HUES64 (cell line): ENCODE results near the gene AGAP1.

Experiments
- H3K27ac ChIP-seq: 2 replicates; pipeline ENCODE4 v1.7.0; 2013; ENCODE audit warnings: low read depth, low read length, inconsistent platforms
- H3K27me3 ChIP-seq: 2 replicates; pipeline ENCODE4 v1.6.1; 2013; ENCODE audit warnings: mild to moderate bottlenecking, low read length; ENCODE audit not compliant: insufficient read depth
- H3K36me3 ChIP-seq: 2 replicates; pipeline ENCODE4 v1.6.1; 2013; ENCODE audit warnings: mild to moderate bottlenecking, low read length; ENCODE audit not compliant: insufficient read depth
- H3K4me1 ChIP-seq: 2 replicates; pipeline ENCODE4 v1.6.1; 2013; ENCODE audit warnings: mild to moderate bottlenecking, low read length, moderate library complexity; ENCODE audit not compliant: insufficient read depth
- H3K4me3 ChIP-seq: 2 replicates; pipeline ENCODE4 v1.5.1; 2013; ENCODE audit warnings: mild to moderate bottlenecking, low read length, moderate library complexity
- H3K9ac ChIP-seq: 2 replicates; pipeline ENCODE4 v1.6.1; 2013; ENCODE audit warnings: mild to moderate bottlenecking, low read depth, low read length
- H3K9me3 ChIP-seq: 2 replicates; pipeline ENCODE4 v1.6.1; 2013; ENCODE audit warnings: low read depth, low read length; ENCODE audit not compliant: insufficient read depth
- WGBS: fragments of 150-250, 120-280 bp; methylation state at CpG from one replicate; pipeline ENCODE4 v1.1.7; 2013; ENCODE audit warnings: missing lambda C conversion rate; 5-methylcytosine and 5-hydroxymethylcytosine counted together

Gene AGAP1

DNA sequence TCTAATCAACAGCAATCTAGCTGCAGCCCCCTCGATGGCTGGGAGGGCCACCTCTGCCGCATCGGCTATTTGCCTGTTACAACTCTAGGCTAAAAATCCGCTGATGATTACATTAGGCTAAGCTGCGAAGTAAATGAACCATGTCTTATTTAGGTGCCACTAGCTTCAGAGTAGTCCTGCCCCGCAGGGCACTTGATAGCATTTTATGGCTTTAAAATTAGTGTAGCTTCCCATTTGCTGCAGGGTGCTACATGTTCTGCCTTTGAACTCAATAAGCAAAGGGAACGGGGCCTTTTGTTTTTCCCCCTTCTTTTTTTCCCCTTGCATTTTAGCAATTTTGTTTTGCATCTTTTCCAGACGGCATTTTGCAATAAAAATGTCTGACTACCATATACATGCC lies 404.1 kb downstream of the AGAP1 start:
- Histone ChIP-seq H3K9ac (no peak overlapping the region), H3K9me3 (no peaks in the 10 kb centered on the region), H3K36me3 (no peaks in the 10 kb centered on the region), H3K4me1 (no peaks in the 10 kb centered on the region), H3K27me3 (no peaks in the 10 kb centered on the region), H3K27ac (no peak overlapping the region), H3K4me3 (no peak overlapping the region)
- WGBS: 76% methylated on average over 8 of the region's 8 CpGs

DNA sequence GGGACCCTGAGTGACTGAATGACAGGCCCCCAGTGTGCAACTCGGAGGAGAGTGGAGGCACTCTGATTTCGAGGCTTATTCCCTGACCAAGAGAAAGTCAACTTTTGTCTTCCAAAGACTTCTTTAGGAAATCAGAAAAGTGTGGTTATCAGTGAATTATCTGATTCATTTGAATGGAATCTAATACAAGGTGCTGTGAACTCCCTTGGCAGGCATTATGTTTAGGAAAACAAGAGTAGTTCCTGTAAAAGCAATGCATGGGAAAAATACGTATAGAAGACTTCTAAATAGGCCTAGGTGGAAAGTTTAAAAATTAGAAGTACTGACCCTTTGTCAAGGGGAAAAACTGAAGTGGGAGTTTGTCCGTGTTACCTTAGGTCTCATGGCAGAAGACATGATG lies 404.9 kb downstream of the AGAP1 start:
- peaks cover 6% of the 10 kb centered on the region; the same call in 1 of the 2 replicates for H3K4me1 ChIP-seq
- H3K27ac ChIP-seq: no peak overlapping the region
- no peaks in the 10 kb centered on the region for H3K36me3 ChIP-seq
- no peak overlapping the region for H3K9ac ChIP-seq
- H3K9me3 ChIP-seq: no peaks in the 10 kb centered on the region
- no peak overlapping the region for H3K4me3 ChIP-seq
- 90% methylated on average over 4 of the region's 4 CpGs for WGBS
- no peaks in the 10 kb centered on the region for H3K27me3 ChIP-seq

DNA sequence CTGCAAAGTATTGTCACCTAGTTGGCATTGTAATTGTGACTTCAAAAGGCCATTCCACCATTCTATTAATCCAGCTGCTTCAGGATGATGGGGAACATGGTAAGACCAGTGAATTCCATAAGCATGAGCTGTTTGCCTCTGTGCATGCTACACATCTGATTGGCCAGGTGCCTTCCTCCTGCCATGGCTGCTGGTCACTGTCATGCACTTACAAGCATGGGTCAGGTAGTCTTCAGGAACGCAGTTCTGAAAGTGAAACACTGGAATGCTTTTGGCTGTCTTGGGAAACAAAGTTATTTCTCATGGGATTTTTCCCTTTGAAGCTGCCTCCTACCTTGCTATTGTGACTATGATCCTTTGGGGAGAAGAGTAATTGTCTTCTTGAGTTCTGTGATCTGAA lies 406.8 kb downstream of the AGAP1 start:
- H3K27ac ChIP-seq: no peak overlapping the region
- H3K4me3 ChIP-seq: no peak overlapping the region
- H3K9ac ChIP-seq: no peak overlapping the region
- H3K4me1 ChIP-seq: peaks cover 15% of the 10 kb centered on the region
- 95% methylated on average over 1 of the region's 1 CpG for whole genome bisulfite sequencing
- no peaks in the 10 kb centered on the region for H3K27me3 ChIP-seq
- H3K9me3 ChIP-seq: no peaks in the 10 kb centered on the region
- no peaks in the 10 kb centered on the region for H3K36me3 ChIP-seq

DNA sequence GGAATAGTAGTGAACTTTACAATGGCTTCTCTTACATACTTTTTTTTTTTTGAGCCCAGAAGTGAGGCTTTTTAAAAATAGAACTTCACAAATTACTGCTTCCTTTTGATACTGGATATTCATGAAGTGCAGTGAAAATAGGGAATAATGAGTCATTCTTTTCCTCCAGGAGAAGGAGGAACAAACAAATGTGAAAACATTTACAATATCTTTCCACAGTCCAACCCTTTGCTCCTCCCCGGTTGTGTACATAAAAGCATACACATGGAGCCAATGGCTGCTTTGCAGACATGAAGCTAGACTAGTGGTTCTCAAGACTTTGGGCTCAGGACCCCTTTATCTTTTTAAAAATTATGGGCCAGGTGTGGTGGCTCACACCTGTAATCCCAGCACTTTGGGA lies 407.4 kb downstream of the AGAP1 start:
- H3K4me1 ChIP-seq: peaks cover 15% of the 10 kb centered on the region
- H3K27me3 ChIP-seq: no peaks in the 10 kb centered on the region
- no peak overlapping the region for H3K4me3 ChIP-seq
- H3K36me3 ChIP-seq: no peaks in the 10 kb centered on the region
- H3K27ac ChIP-seq: no peak overlapping the region
- H3K9me3 ChIP-seq: no peaks in the 10 kb centered on the region
- no peak overlapping the region for H3K9ac ChIP-seq
- WGBS: 100% methylated on average over 1 of the region's 1 CpG

DNA sequence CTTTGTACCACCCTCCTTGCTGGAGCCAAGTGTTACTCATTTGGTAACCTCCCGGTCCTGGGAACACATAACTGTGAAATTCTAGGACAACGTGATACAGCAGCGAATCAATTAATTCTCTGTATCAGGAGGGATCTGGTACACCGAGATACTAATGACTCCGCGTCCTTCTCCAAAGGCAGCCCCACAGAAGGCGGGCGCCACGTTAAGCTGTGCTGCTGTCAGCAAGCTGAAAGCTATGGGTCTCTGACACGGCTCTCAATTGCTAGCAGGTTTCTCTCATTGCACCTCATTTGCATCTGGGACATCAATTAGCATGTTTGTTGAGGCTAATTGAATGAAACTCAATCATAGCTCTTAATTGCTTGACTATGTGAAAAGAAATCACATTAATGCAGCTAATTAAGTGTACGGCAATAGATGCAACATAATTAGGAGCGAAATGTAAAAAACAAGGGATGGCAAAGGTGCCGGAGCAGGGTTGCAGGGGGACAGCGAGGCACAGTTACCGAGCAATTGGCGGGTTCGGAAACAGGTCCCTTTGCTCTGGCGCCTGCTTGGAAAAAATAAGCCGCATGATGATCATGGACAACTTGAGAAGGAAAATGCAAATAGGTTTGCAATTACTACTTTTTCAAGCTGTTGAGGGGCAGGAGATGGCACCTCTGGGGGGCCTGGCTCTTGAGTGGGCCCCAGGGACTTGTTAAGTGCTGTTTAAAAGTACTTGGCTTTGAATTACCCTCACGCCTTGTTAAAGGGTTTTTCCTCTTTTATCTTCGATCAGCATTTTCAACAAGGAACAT lies 410.1 kb downstream of the AGAP1 start:
- H3K4me3 ChIP-seq: no peak overlapping the region
- H3K9ac ChIP-seq: no peak overlapping the region
- H3K27me3 ChIP-seq: no peaks in the 10 kb centered on the region
- H3K27ac ChIP-seq: no peak overlapping the region
- WGBS: 32% methylated on average over 20 of the region's 21 CpGs
- H3K4me1 ChIP-seq: peaks cover 15% of the 10 kb centered on the region
- H3K9me3 ChIP-seq: no peaks in the 10 kb centered on the region
- H3K36me3 ChIP-seq: peaks cover 3% of the 10 kb centered on the region

DNA sequence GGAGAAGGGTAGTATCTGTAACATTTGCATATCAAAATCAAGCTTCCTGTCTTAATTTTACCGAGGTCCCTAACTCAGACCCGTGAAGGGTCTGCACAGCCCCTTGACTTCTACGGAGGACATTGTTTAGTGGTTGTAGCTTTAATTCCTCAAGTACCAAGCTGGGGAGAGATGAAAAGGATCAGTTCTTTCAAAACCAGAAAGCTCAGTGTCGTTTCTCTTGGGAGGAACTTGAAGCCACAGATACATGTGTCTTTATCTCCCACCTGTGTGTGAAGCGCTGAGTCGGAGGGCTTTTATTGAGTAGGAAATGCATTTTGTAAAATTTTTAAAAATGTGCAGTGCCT lies 410.7 kb downstream of the AGAP1 start:
- no peak overlapping the region for H3K27ac ChIP-seq
- no peaks in the 10 kb centered on the region for H3K9me3 ChIP-seq
- no peak overlapping the region for H3K4me3 ChIP-seq
- H3K27me3 ChIP-seq: no peaks in the 10 kb centered on the region
- H3K4me1 ChIP-seq: peaks cover 15% of the 10 kb centered on the region
- H3K36me3 ChIP-seq: peaks cover 8% of the 10 kb centered on the region
- no peak overlapping the region for H3K9ac ChIP-seq
- WGBS: 26% methylated on average over 6 of the region's 6 CpGs

DNA sequence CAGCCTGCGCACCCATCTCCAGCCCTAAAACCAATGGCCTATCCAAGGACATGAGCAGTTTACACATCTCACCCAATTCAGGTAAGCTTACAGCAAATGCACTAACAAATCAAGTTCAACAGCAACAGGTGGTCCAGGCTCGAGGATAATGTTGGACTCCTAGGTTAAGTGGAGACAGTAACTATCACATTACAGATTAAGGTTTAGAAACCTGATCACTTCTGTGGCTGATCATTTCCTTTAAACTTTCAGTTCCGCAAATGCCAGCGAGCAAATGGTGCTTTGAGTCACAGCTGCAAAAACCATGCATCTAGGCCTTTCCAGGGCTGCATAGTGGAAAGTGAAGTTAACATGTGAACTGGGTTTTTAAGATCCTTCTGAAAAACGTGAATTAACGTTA lies 415.0 kb downstream of the AGAP1 start:
- 95% methylated on average over 6 of the region's 6 CpGs for WGBS
- H3K4me3 ChIP-seq: no peak overlapping the region
- H3K9ac ChIP-seq: no peak overlapping the region
- H3K36me3 ChIP-seq: peaks cover 12% of the 10 kb centered on the region
- H3K27me3 ChIP-seq: no peaks in the 10 kb centered on the region
- H3K27ac ChIP-seq: no peak overlapping the region
- H3K9me3 ChIP-seq: no peaks in the 10 kb centered on the region
- H3K4me1 ChIP-seq: peaks cover 13% of the 10 kb centered on the region

DNA sequence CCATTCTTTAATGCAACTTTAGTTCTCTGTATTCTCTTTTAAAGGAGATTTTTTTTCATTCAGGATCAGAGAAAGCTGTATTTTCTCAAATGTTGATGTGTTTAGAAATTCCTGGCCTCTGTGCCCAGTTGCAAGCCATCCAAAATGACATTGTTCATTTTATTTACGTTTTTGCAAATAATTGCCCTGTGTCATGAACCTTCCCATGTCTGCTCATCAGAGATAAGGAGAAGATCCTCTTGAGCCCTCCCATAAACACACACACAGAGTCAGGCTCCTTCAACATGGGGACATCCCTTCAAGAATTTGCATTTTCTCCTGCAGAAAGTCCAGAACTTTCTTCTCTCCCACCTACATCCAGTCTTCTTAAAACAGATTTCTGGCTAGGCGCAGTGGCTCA lies 415.5 kb downstream of the AGAP1 start:
- Histone ChIP-seq H3K36me3 (peaks cover 16% of the 10 kb centered on the region), H3K9ac (no peak overlapping the region), H3K9me3 (no peaks in the 10 kb centered on the region), H3K4me1 (peaks cover 8% of the 10 kb centered on the region), H3K27ac (no peak overlapping the region), H3K27me3 (no peaks in the 10 kb centered on the region), H3K4me3 (no peak overlapping the region)
- 94% methylated on average over 2 of the region's 2 CpGs for WGBS

DNA sequence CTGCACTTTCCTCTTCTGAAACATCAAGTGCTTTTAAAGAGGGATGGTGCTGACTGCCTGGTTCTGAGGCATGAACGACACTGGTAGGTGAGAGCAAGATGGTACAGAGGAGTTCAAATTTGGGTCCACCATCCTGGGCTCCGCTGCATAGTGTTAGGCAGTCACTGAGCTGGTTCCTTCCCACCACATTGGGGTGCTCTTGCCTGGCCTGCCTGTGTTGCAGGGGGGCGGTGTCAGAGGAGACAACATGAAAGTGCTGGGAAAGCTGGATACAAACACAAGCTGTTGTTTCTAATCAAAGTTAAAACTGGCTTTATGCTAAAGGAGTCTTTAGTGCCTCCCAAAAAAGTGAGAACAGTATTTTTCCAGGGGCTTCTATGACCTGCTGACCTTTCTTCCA lies 416.2 kb downstream of the AGAP1 start:
- Histone ChIP-seq H3K36me3 (peaks cover 18% of the 10 kb centered on the region), H3K27me3 (no peaks in the 10 kb centered on the region), H3K4me3 (no peak overlapping the region), H3K27ac (no peak overlapping the region), H3K9me3 (no peaks in the 10 kb centered on the region), H3K9ac (no peak overlapping the region), H3K4me1 (peaks cover 4% of the 10 kb centered on the region; the same call in 1 of the 2 replicates)
- 93% methylated on average over 3 of the region's 3 CpGs for WGBS

DNA sequence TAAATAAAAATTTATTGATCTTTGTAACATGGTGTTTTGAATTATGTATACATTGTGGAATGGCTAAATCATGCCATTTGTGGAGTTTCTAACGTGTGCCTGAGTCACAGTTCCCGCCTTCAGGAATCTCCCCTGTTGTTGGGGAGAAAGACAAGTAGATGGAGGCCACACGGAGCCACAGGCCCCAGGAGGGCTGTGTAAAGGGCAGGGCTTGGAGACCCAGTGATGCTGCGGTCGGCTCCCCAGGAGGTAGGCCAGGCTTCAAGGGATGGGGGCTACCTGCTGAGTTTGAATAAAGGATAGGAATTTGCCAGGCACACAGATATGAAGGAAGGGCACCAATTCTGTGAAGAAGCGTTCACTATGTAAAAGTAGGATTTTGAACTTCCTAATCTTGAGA lies 417.3 kb downstream of the AGAP1 start:
- Histone ChIP-seq H3K36me3 (peaks cover 24% of the 10 kb centered on the region), H3K4me3 (no peak overlapping the region), H3K9ac (no peak overlapping the region), H3K4me1 (peaks cover 4% of the 10 kb centered on the region; the same call in 1 of the 2 replicates), H3K27me3 (no peaks in the 10 kb centered on the region), H3K27ac (no peak overlapping the region), H3K9me3 (no peaks in the 10 kb centered on the region)
- WGBS: 70% methylated on average over 6 of the region's 6 CpGs

DNA sequence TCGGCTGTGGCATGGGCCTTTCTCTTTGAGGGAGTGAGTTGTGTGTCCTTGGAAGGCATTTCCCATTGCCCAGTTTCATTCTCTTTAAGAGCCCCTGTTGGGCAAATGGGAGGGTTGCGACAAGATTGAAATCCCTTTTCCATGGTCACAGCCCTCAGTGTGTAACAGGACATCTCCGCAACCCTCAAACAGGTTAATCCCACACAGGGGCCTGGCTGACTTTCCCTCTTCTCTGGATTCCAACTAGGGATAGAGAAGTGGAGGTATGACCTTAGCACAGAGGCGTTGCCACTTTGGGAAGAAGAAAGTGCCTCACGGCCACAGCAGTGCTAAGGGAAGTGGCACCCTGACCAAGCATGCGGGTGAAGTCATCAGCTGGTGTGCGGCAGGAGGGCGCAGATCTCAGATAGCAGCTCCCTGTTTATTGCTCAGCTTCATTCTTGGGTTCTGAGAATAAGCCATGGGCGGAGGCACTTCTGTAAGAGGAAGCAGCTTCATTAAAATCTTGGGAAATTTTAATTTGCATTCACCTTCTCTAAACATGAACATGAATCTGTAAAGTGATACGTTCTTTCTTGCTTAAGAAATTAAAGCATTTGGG lies 417.9 kb downstream of the AGAP1 start:
- Histone ChIP-seq H3K4me3 (no peak overlapping the region), H3K36me3 (peaks cover 26% of the 10 kb centered on the region), H3K9me3 (no peaks in the 10 kb centered on the region), H3K27me3 (no peaks in the 10 kb centered on the region), H3K9ac (no peak overlapping the region), H3K4me1 (peaks cover 4% of the 10 kb centered on the region; the same call in 1 of the 2 replicates), H3K27ac (no peak overlapping the region)
- WGBS: 94% methylated on average over 8 of the region's 10 CpGs
